ENCODE measurements around the gene OR6N2.

The OR6N2 gene

GRCh38 chr1:158752155-158752712, 28.8 kb downstream of the OR6N2 start:
- DNase-seq: no peak

GRCh38 chr1:158735848-158736247, 45.2 kb downstream of the OR6N2 start:
- no peak for DNase-seq

GRCh38 chr1:158732524-158732923, 48.5 kb downstream of the OR6N2 start:
- no peak for DNase-seq

GRCh38 chr1:158731707-158732106, 49.3 kb downstream of the OR6N2 start:
- no peak for DNase-seq

GRCh38 chr1:158730453-158730852, 50.6 kb downstream of the OR6N2 start:
- DNase-seq: no peak

GRCh38 chr1:158728510-158729225, 52.3 kb downstream of the OR6N2 start:
- no peak for DNase-seq

GRCh38 chr1:158724442-158724841, 56.6 kb downstream of the OR6N2 start:
- no peak for DNase-seq
